Femur (tissue), 1 donor: ENCODE data around the gene NKAIN2.
"Not testable (repeated sequence)": the region's sequence is repeated elsewhere in the genome, so short reads cannot be mapped to it uniquely, and the experiment has no call there.

ENCODE experiments used
- DNase-seq: peaks from one replicate; pipeline ENCODE4 v3.0.0-alpha.2; 2017

The NKAIN2 gene

GRCh38 chr6:124524491-124525200 is 721.0 kb downstream of the NKAIN2 start:
- no peak for DNase-seq

- no peak for DNase-seq
Measured at GRCh38 chr6:124530926-124531325, 727.3 kb downstream of the NKAIN2 start.

- no peak for DNase-seq
Measured at GRCh38 chr6:124535299-124535698, 731.6 kb downstream of the NKAIN2 start.

GRCh38 chr6:124535746-124536145 is 732.1 kb downstream of the NKAIN2 start:
- DNase-seq = no peak

GRCh38 chr6:124536157-124536841 is 732.6 kb downstream of the NKAIN2 start:
- no peak for DNase-seq

- no peak for DNase-seq
Measured at GRCh38 chr6:124536842-124537191, 733.2 kb downstream of the NKAIN2 start.

- no peak for DNase-seq
Measured at GRCh38 chr6:124539096-124539495, 735.4 kb downstream of the NKAIN2 start.

GRCh38 chr6:124541573-124541972 is 737.9 kb downstream of the NKAIN2 start:
- DNase-seq = no peak

GRCh38 chr6:124546601-124547000 is 742.9 kb downstream of the NKAIN2 start:
- no peak for DNase-seq

GRCh38 chr6:124551711-124552233 is 748.1 kb downstream of the NKAIN2 start:
- no peak for DNase-seq

GRCh38 chr6:124557873-124558272 is 754.2 kb downstream of the NKAIN2 start:
- DNase-seq = no peak

GRCh38 chr6:124560078-124560477 is 756.4 kb downstream of the NKAIN2 start:
- not testable (repeated sequence) for DNase-seq

GRCh38 chr6:124560873-124561567 is 757.4 kb downstream of the NKAIN2 start:
- no peak for DNase-seq

GRCh38 chr6:124561635-124562130 is 758.0 kb downstream of the NKAIN2 start:
- DNase-seq = no peak

- DNase-seq = not testable (repeated sequence)
Measured at GRCh38 chr6:124564125-124564524, 760.5 kb downstream of the NKAIN2 start.

GRCh38 chr6:124567401-124567800 is 763.7 kb downstream of the NKAIN2 start:
- DNase-seq = no peak

- no peak for DNase-seq
Measured at GRCh38 chr6:124573953-124574352, 770.3 kb downstream of the NKAIN2 start.

- no peak for DNase-seq
Measured at GRCh38 chr6:124577734-124578281, 774.1 kb downstream of the NKAIN2 start.

- no peak for DNase-seq
Measured at GRCh38 chr6:124590001-124590400, 786.3 kb downstream of the NKAIN2 start.

- no peak for DNase-seq
Measured at GRCh38 chr6:124599656-124600055, 796.0 kb downstream of the NKAIN2 start.

- DNase-seq = no peak
Measured at GRCh38 chr6:124604719-124605118, 801.1 kb downstream of the NKAIN2 start.

GRCh38 chr6:124607119-124607627 is 803.5 kb downstream of the NKAIN2 start:
- no peak for DNase-seq

- DNase-seq = no peak
Measured at GRCh38 chr6:124613031-124613430, 809.4 kb downstream of the NKAIN2 start.
